ENCODE data around the gene ADGRL3.

GRCh38 chr4:61889117-61889516 lies 689.0 kb downstream of the ADGRL3 start:
- TF ChIP-seq CTCF (IDR thresholded peaks at IDR 0.05): no peak
- TF ChIP-seq POLR2A (IDR thresholded peaks at IDR 0.05): no peak
- no peak for TF ChIP-seq EP300 (IDR thresholded peaks at IDR 0.05)
